Neural progenitor cell (in vitro differentiated cells): ENCODE measurements around the gene NRG3. TPM values are rescaled to one million over a fixed set of nuclear protein-coding genes. Genes with fewer than 3 reads are reported as not detected.
A peak's percentile ranks its signal among the peaks of the same experiment; 100 is the strongest.

Experiments used
- DNase-seq: peaks from one replicate; pipeline ENCODE4 v3.0.0-alpha.2; 2016; ENCODE audit warnings: low spot score
- H2AFZ ChIP-seq: fragments of 200-600 bp; sonication (generic); replicated peaks from 2 replicates; pipeline ENCODE4 v1.6.1; 2016; ENCODE audit warnings: antibody characterized with exemption
- H3F3A ChIP-seq: fragments of 200-600 bp; sonication (generic); 2 replicates; pipeline ENCODE4 v1.6.1; 2016; ENCODE audit warnings: antibody characterized with exemption, low read depth
- H3K27ac ChIP-seq: fragments of 200-600 bp; sonication (generic); 2 replicates; pipeline ENCODE4 v1.5.1; 2016; ENCODE audit warnings: mild to moderate bottlenecking
- H3K27me3 ChIP-seq: fragments of 200-600 bp; sonication (generic); 2 replicates; pipeline ENCODE4 v1.6.1; 2016; ENCODE audit warnings: mild to moderate bottlenecking, moderate library complexity
- H3K36me3 ChIP-seq: fragments of 200-600 bp; sonication (generic); 2 replicates; pipeline ENCODE4 v1.5.1; 2016
- H3K4me1 ChIP-seq: fragments of 200-600 bp; sonication (generic); 2 replicates; pipeline ENCODE4 v1.6.1; 2016; ENCODE audit warnings: mixed run types
- H3K4me2 ChIP-seq: fragments of 200-600 bp; sonication (generic); 2 replicates; pipeline ENCODE4 v1.6.1; 2016
- H3K4me3 ChIP-seq: fragments of 200-600 bp; sonication (generic); 2 replicates; pipeline ENCODE4 v1.5.1; 2016
- H3K79me2 ChIP-seq: fragments of 200-600 bp; sonication (generic); 2 replicates; pipeline ENCODE4 v1.6.1; 2016; ENCODE audit warnings: low read depth
- H3K9ac ChIP-seq: fragments of 200-600 bp; sonication (generic); 2 replicates; pipeline ENCODE4 v1.6.1; 2016
- H3K9me3 ChIP-seq: fragments of 200-600 bp; sonication (generic); 2 replicates; pipeline ENCODE4 v1.5.1; 2016; ENCODE audit warnings: low read depth
- H4K20me1 ChIP-seq: fragments of 200-600 bp; sonication (generic); 2 replicates; pipeline ENCODE4 v1.6.1; 2016; ENCODE audit warnings: low read depth
- H3K27ac Mint-ChIP-seq: 3 replicates; pipeline ENCODE4 v1.8.0; 2021; ENCODE audit warnings: mixed read lengths
- H3K27me3 Mint-ChIP-seq: 2 replicates; pipeline ENCODE4 v1.8.0; 2022; ENCODE audit warnings: low read depth, mild to moderate bottlenecking, inconsistent platforms, moderate library complexity, mixed read lengths; ENCODE audit not compliant: insufficient read depth
- H3K36me3 Mint-ChIP-seq: 3 replicates; pipeline ENCODE4 v1.8.0; 2021; ENCODE audit warnings: mixed read lengths
- H3K4me1 Mint-ChIP-seq: 3 replicates; pipeline ENCODE4 v1.8.0; 2021; ENCODE audit warnings: mixed read lengths
- H3K4me3 Mint-ChIP-seq: 3 replicates; pipeline ENCODE4 v1.8.0; 2021; ENCODE audit warnings: mild to moderate bottlenecking, moderate library complexity, mixed read lengths
- H3K9me3 Mint-ChIP-seq: 3 replicates; pipeline ENCODE4 v1.8.0; 2020; ENCODE audit warnings: mixed read lengths
- EZH2 ChIP-seq: fragments of 200-600 bp; sonication (generic); IDR thresholded peaks from 2 replicates; pipeline ENCODE4 v1.6.1; 2017; ENCODE audit warnings: antibody characterized with exemption, mild to moderate bottlenecking, moderate library complexity
- EZH2phosphoT487 ChIP-seq: fragments of 200-600 bp; sonication (generic); IDR thresholded peaks from 2 replicates; pipeline ENCODE4 v1.6.1; 2017; ENCODE audit warnings: antibody characterized with exemption
- total RNA-seq: library from RNA; depleted of rRNA; stranded (reverse); fragments of >200 nt; gene quantifications from 2 replicates; pipeline ENCODE4 v1.2.3, GENCODE V29; 2015; ENCODE audit warnings: low replicate concordance
- TF ChIP-seq, protein P1 (sequence below): fragments of 200-600 bp; sonication (generic); IDR thresholded peaks from 2 replicates; pipeline ENCODE4 v1.5.1; 2017; ENCODE audit warnings: antibody characterized with exemption, mild to moderate bottlenecking

The NRG3 gene
- total RNA-seq, 1 donor from 2014 or later, result 1.9 TPM

DNA sequence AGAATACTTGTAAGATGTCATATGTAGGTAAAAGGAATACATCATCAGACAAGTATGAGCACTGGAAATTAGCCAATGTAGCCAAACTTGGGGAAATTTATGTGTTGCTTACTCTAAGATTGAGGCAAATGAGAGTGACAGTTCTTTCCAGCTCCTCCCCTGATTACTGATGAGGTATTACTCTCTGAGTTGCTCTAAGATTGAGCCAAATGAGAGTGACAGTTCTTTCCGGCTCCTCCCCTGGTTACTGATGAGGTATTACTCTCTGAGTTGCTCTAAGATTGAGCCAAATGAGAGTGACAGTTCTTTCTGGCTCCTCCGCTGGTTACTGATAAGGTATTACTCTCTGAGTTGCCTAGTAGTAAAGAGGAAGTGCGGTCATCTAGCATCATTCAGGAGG is 435.8 kb downstream of the NRG3 start:
- Mint-ChIP-seq H3K36me3 (no peaks in the 10 kb centered on the region), H3K27me3 (no peaks in the 10 kb centered on the region), H3K27ac (no peak overlapping the region), H3K4me1 (no peaks in the 10 kb centered on the region), H3K9me3 (no peaks in the 10 kb centered on the region), H3K4me3 (no peak overlapping the region)
- DNase-seq, result no peak
- no peaks in the 10 kb centered on the region for H3K27me3 ChIP-seq
- no peaks in the 10 kb centered on the region for H3K36me3 ChIP-seq
- no peaks in the 10 kb centered on the region for H3K79me2 ChIP-seq
- no peak overlapping the region for H3K9ac ChIP-seq
- H3F3A ChIP-seq, result no peaks in the 10 kb centered on the region
- TF ChIP-seq, protein P1, sequence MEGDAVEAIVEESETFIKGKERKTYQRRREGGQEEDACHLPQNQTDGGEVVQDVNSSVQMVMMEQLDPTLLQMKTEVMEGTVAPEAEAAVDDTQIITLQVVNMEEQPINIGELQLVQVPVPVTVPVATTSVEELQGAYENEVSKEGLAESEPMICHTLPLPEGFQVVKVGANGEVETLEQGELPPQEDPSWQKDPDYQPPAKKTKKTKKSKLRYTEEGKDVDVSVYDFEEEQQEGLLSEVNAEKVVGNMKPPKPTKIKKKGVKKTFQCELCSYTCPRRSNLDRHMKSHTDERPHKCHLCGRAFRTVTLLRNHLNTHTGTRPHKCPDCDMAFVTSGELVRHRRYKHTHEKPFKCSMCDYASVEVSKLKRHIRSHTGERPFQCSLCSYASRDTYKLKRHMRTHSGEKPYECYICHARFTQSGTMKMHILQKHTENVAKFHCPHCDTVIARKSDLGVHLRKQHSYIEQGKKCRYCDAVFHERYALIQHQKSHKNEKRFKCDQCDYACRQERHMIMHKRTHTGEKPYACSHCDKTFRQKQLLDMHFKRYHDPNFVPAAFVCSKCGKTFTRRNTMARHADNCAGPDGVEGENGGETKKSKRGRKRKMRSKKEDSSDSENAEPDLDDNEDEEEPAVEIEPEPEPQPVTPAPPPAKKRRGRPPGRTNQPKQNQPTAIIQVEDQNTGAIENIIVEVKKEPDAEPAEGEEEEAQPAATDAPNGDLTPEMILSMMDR, result no peak
- no peaks in the 10 kb centered on the region for H3K9me3 ChIP-seq
- no peak overlapping the region for H2AFZ ChIP-seq
- no peaks in the 10 kb centered on the region for H4K20me1 ChIP-seq
- no peak overlapping the region for H3K4me3 ChIP-seq
- H3K27ac ChIP-seq, result no peak overlapping the region
- H3K4me2 ChIP-seq, result no peak overlapping the region
- H3K4me1 ChIP-seq, result no peaks in the 10 kb centered on the region

DNA sequence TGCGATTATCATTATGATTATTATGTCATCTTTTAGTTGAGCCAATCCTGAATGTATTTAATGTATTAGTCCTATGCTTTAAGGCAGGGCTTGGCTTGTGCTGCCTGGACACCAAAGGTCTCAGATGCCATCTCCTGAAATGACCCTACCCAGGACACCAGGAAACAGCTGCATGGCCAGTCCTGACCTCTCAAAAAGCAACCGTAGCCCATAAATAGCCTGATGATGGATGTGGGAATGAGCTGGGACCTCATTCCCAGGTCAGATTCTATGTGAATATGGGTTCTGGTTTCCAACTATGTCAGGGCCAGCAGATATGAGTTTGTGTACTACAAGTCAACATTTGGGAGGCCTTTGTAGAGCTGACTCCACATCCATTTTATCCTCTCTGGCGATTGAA is 438.4 kb downstream of the NRG3 start:
- H3K4me3 ChIP-seq, result no peak overlapping the region
- Mint-ChIP-seq H3K27me3 (no peaks in the 10 kb centered on the region), H3K4me1 (peaks cover under 1% of the 10 kb centered on the region), H3K9me3 (no peaks in the 10 kb centered on the region), H3K27ac (no peak overlapping the region), H3K36me3 (no peaks in the 10 kb centered on the region), H3K4me3 (no peak overlapping the region)
- no peaks in the 10 kb centered on the region for H3K27me3 ChIP-seq
- H4K20me1 ChIP-seq, result no peaks in the 10 kb centered on the region
- TF ChIP-seq, protein P1, result no peak
- TF ChIP-seq EZH2phosphoT487 (no peak), EZH2 (no peak)
- DNase-seq, result no peak
- no peak overlapping the region for H3K4me2 ChIP-seq
- H3K9ac ChIP-seq, result no peak overlapping the region
- H2AFZ ChIP-seq, result no peak overlapping the region
- H3K79me2 ChIP-seq, result no peaks in the 10 kb centered on the region
- H3K4me1 ChIP-seq, result no peaks in the 10 kb centered on the region
- H3K9me3 ChIP-seq, result no peaks in the 10 kb centered on the region
- no peaks in the 10 kb centered on the region for H3F3A ChIP-seq
- no peaks in the 10 kb centered on the region for H3K36me3 ChIP-seq
- no peak overlapping the region for H3K27ac ChIP-seq

DNA sequence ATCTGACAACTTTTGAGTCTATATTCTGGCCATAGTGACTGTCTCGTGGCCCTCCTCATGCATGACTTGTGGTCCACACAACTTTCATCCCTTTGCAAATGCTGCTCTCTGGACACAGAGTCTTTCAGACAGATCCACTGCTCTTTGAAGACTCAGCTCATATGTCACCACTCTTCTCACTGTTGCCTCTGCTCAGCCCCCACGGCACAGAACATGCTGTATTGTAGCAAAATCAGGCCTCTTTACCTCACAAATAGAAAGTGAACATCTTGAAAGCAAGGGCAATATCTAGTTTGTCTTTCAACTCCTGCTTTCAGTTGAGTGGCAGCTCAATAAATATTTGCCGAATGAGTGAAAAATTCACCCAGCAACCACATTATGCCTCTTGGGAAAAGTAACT is 443.5 kb downstream of the NRG3 start:
- Histone ChIP-seq H3K4me2 (no peak overlapping the region), H3K4me1 (peaks cover 15% of the 10 kb centered on the region), H3K27ac (no peak overlapping the region), H4K20me1 (no peaks in the 10 kb centered on the region), H3K9me3 (no peaks in the 10 kb centered on the region), H3K27me3 (no peaks in the 10 kb centered on the region), H3K36me3 (no peaks in the 10 kb centered on the region), H3K4me3 (no peak overlapping the region), H2AFZ (no peak overlapping the region), H3K9ac (no peak overlapping the region), H3K79me2 (no peaks in the 10 kb centered on the region), H3F3A (no peaks in the 10 kb centered on the region)
- no peak overlapping the region for H3K4me3 Mint-ChIP-seq
- no peak for DNase-seq
- TF ChIP-seq EZH2 (no peak), EZH2phosphoT487 (no peak)
- TF ChIP-seq, protein P1, result no peak
- H3K27ac Mint-ChIP-seq, result peak overlapping the region; percentile 61
- H3K27me3 Mint-ChIP-seq, result no peaks in the 10 kb centered on the region
- peaks cover 31% of the 10 kb centered on the region for H3K4me1 Mint-ChIP-seq
- H3K9me3 Mint-ChIP-seq, result no peaks in the 10 kb centered on the region
- H3K36me3 Mint-ChIP-seq, result no peaks in the 10 kb centered on the region

DNA sequence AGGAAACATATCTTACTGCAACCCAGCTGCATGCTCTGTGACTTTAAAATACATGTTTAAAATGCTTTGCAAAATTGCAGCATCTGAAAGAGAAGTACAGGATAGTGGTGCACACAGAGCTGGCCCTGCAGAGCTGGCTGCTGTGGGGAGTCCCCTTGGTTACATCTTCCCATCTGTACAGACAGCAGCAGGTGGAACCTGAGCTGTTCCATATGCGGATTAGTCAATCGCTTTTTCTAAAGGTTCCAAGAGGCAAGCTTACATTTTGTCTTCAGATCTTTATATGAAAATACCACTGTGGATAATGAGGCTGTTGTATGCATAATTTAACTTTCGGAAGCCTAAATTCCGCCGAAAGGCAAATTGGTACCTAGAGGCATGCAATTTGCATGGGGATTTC is 444.1 kb downstream of the NRG3 start:
- no peak overlapping the region for H3K27ac Mint-ChIP-seq

More for the DNA sequence above, 444.1 kb downstream of the NRG3 start:
- Histone ChIP-seq H4K20me1 (no peaks in the 10 kb centered on the region), H3F3A (no peaks in the 10 kb centered on the region), H2AFZ (no peak overlapping the region), H3K79me2 (no peaks in the 10 kb centered on the region), H3K4me1 (peaks cover 15% of the 10 kb centered on the region), H3K9ac (no peak overlapping the region), H3K27me3 (no peaks in the 10 kb centered on the region), H3K27ac (no peak overlapping the region), H3K4me2 (no peak overlapping the region), H3K4me3 (no peak overlapping the region), H3K36me3 (no peaks in the 10 kb centered on the region), H3K9me3 (no peaks in the 10 kb centered on the region)
- no peak for TF ChIP-seq EZH2
- TF ChIP-seq, protein P1, result no peak
- TF ChIP-seq EZH2phosphoT487, result no peak
- Mint-ChIP-seq H3K4me3 (no peak overlapping the region), H3K36me3 (no peaks in the 10 kb centered on the region), H3K4me1 (peaks cover 31% of the 10 kb centered on the region), H3K27me3 (no peaks in the 10 kb centered on the region), H3K9me3 (no peaks in the 10 kb centered on the region)
- peak; percentile 8 for DNase-seq
